Suprapubic skin (tissue), 4 donors: Measurements from ENCODE around the gene EGLN2. TPM values are rescaled to one million over a fixed set of nuclear protein-coding genes. Genes with fewer than 3 reads are reported as not detected.
"Not testable (repeated sequence)": the region's sequence is repeated elsewhere in the genome, so short reads cannot be mapped to it uniquely, and the experiment has no call there.

Experiments
- DNase-seq, 2 donors: peaks; one replicate each; pipeline ENCODE4 v3.0.0-alpha.2; 2019; ENCODE audit warnings: low spot score in 2 of 2
- H3K27ac ChIP-seq: fragments of 200-600 bp; sonication (generic); one replicate; pipeline ENCODE4 v1.5.1; 2019
- H3K27me3 ChIP-seq: fragments of 200-600 bp; sonication (generic); one replicate; pipeline ENCODE4 v1.5.1; 2019
- H3K36me3 ChIP-seq: fragments of 200-600 bp; sonication (generic); one replicate; pipeline ENCODE4 v1.5.1; 2019
- H3K4me1 ChIP-seq: fragments of 200-600 bp; sonication (generic); one replicate; pipeline ENCODE4 v1.5.1; 2019
- H3K4me3 ChIP-seq: fragments of 200-600 bp; sonication (generic); one replicate; pipeline ENCODE4 v1.5.1; 2019; ENCODE audit warnings: mild to moderate bottlenecking
- H3K9me3 ChIP-seq: fragments of 200-600 bp; sonication (generic); one replicate; pipeline ENCODE4 v1.5.1; 2019
- CTCF ChIP-seq, 2 donors: fragments of 200-600 bp in 1 of 2; fragments of 450-650 bp in 1 of 2; sonication (generic) in 1 of 2; IDR thresholded peaks; one replicate each; pipeline ENCODE4 v1.5.1; 2016 to 2019; ENCODE audit warnings: antibody characterized with exemption in 2 of 2, mild to moderate bottlenecking in 1 of 2, moderate library complexity in 1 of 2
- EP300 ChIP-seq: sonication (generic); formaldehyde crosslinking; IDR thresholded peaks from one replicate; pipeline ENCODE4 v1.6.1; 2017; ENCODE audit warnings: antibody characterized with exemption
- POLR2A ChIP-seq, 2 donors: fragments of 450-650 bp; IDR thresholded peaks; one replicate each; pipeline ENCODE4 v1.6.1; 2017; ENCODE audit warnings: antibody characterized with exemption in 2 of 2, mild to moderate bottlenecking in 2 of 2, moderate library complexity in 2 of 2
- POLR2AphosphoS5 ChIP-seq, 3 donors: sonication (generic); formaldehyde crosslinking; IDR thresholded peaks; one replicate each; pipeline ENCODE4 v1.6.1; 2017; ENCODE audit warnings: antibody characterized with exemption in 3 of 3
- WGBS: methylation state at CpG from one replicate; pipeline ENCODE4 v1.1.5; 2018; 5-methylcytosine and 5-hydroxymethylcytosine counted together
- total RNA-seq, 4 donors: library from RNA; depleted of rRNA; stranded (reverse); fragments of >200 nt; gene quantifications; one replicate each; pipeline ENCODE4 v1.1.0, GENCODE V29; 2016

The EGLN2 gene
- total RNA-seq, 4 donors from 2014 or later: 31.5 to 51.2 (median 37.6) TPM

- no peak overlapping the region for H3K27ac ChIP-seq
- no peak for DNase-seq
Measured at GRCh38 chr19:40822161-40822560, 23.2 kb downstream of the EGLN2 start.

GRCh38 chr19:40822704-40823553 is 23.9 kb downstream of the EGLN2 start:
- H3K9me3 ChIP-seq, H3K4me3 ChIP-seq, H3K27me3 ChIP-seq, H3K27ac ChIP-seq, H3K36me3 ChIP-seq, DNase-seq: not testable (repeated sequence)
- H3K4me1 ChIP-seq: peaks cover 21% of the 10 kb centered on the region
- 81% methylated on average over 9 of the region's 9 CpGs for WGBS

More at GRCh38 chr19:40822161-40822560, 23.2 kb downstream of the EGLN2 start:
- Histone ChIP-seq H3K27me3 (no peaks in the 10 kb centered on the region), H3K36me3 (peaks cover 7% of the 10 kb centered on the region), H3K4me1 (peaks cover 23% of the 10 kb centered on the region), H3K9me3 (no peaks in the 10 kb centered on the region), H3K4me3 (no peak overlapping the region)
- WGBS: 91% methylated on average over 20 of the region's 22 CpGs
- TF ChIP-seq CTCF (IDR thresholded peaks at IDR 0.05): no peak
- TF ChIP-seq EP300: no peak

- H3K36me3 ChIP-seq, H3K27ac ChIP-seq, H3K9me3 ChIP-seq, H3K4me3 ChIP-seq, H3K27me3 ChIP-seq, H3K4me1 ChIP-seq, DNase-seq: not testable (repeated sequence)
- WGBS: 87% methylated on average over 16 of the region's 16 CpGs
Measured at GRCh38 chr19:40824916-40825315, 25.9 kb downstream of the EGLN2 start.

- H3K27ac ChIP-seq, H3K4me1 ChIP-seq, H3K36me3 ChIP-seq, H3K4me3 ChIP-seq, H3K9me3 ChIP-seq, H3K27me3 ChIP-seq: not testable (repeated sequence)
- DNase-seq: peak in 1 of 2 donors; percentile 60
- whole genome bisulfite sequencing: 100% methylated on average over 1 of the region's 6 CpGs
Measured at GRCh38 chr19:40825460-40826095, 26.6 kb downstream of the EGLN2 start.

GRCh38 chr19:40826312-40826698 is 27.3 kb downstream of the EGLN2 start:
- H3K27me3 ChIP-seq, DNase-seq, H3K27ac ChIP-seq, H3K4me1 ChIP-seq, H3K9me3 ChIP-seq, H3K36me3 ChIP-seq, H3K4me3 ChIP-seq: not testable (repeated sequence)
- 90% methylated on average over 10 of the region's 14 CpGs for WGBS

GRCh38 chr19:40826699-40827385 is 27.9 kb downstream of the EGLN2 start:
- not testable (repeated sequence) for H3K27ac ChIP-seq, DNase-seq, H3K27me3 ChIP-seq, H3K36me3 ChIP-seq, H3K4me3 ChIP-seq, H3K9me3 ChIP-seq, H3K4me1 ChIP-seq
- 80% methylated on average over 29 of the region's 29 CpGs for WGBS

- Histone ChIP-seq H3K27ac (no peak overlapping the region), H3K9me3 (no peaks in the 10 kb centered on the region), H3K4me3 (no peak overlapping the region), H3K36me3 (peaks cover 7% of the 10 kb centered on the region), H3K4me1 (peaks cover 6% of the 10 kb centered on the region), H3K27me3 (no peaks in the 10 kb centered on the region)
- WGBS: 94% methylated on average over 22 of the region's 22 CpGs
- TF ChIP-seq EP300 (no peak), POLR2AphosphoS5 (IDR thresholded peaks at IDR 0.05) (no peak), POLR2A (IDR thresholded peaks at IDR 0.05) (no peak), CTCF (IDR thresholded peaks at IDR 0.05) (no peak)
- no peak for DNase-seq
Measured at GRCh38 chr19:40827386-40828247, 28.6 kb downstream of the EGLN2 start.
